Keratinocyte (primary cell): Measurements from ENCODE around the gene RXRA. TPM values are rescaled to one million over a fixed set of nuclear protein-coding genes. Genes with fewer than 3 reads are reported as not detected.

Source experiments
- DNase-seq: peaks from one replicate; pipeline ENCODE4 v3.0.0-alpha.2; 2011; ENCODE audit warnings: low read depth, missing footprints, low spot score
- FAIRE-seq: peaks from 2 replicates; lab custom pipeline; 2011; peaks lifted over from hg19 to GRCh38; lab: Jason Lieb, UNC
- H2AFZ ChIP-seq: 2 replicates; pipeline ENCODE4 v1.6.0; 2012; ENCODE audit warnings: low read length, control low read depth, inconsistent platforms; ENCODE audit not compliant: control insufficient read depth
- H3K27ac ChIP-seq: 2 replicates; pipeline ENCODE4 v1.5.1; 2011; ENCODE audit warnings: low read length; ENCODE audit not compliant: control insufficient read depth, insufficient read depth
- H3K27me3 ChIP-seq: 3 replicates; pipeline ENCODE4 v1.6.0; 2011; ENCODE audit warnings: low read length; ENCODE audit not compliant: control insufficient read depth, insufficient read depth; ENCODE audit errors: extremely low read depth
- H3K36me3 ChIP-seq, 2 experiments: 2 replicates in 1 of 2; 3 replicates in 1 of 2; pipeline ENCODE4 v1.5.1; 2011; ENCODE audit warnings: low read length in 2 of 2, mild to moderate bottlenecking in 1 of 2; ENCODE audit not compliant: control insufficient read depth in 2 of 2, insufficient read depth in 2 of 2; ENCODE audit errors: extremely low read depth in 1 of 2
- H3K4me1 ChIP-seq: 3 replicates; pipeline ENCODE4 v1.5.1; 2011; ENCODE audit warnings: low read length; ENCODE audit not compliant: control insufficient read depth, insufficient read depth; ENCODE audit errors: extremely low read depth
- H3K4me2 ChIP-seq: 3 replicates; pipeline ENCODE4 v1.6.0; 2011; ENCODE audit warnings: low read depth, low read length; ENCODE audit not compliant: control insufficient read depth, insufficient read depth; ENCODE audit errors: extremely low read depth
- H3K4me3 ChIP-seq, 3 experiments: fragments of 200-600 bp in 1 of 3; sonication (generic) in 1 of 3; 2 replicates in 2 of 3; 3 replicates in 1 of 3; pipeline ENCODE4 v1.5.1; 2011 to 2016; ENCODE audit warnings: low read length in 3 of 3, mild to moderate bottlenecking in 3 of 3, control low read depth in 2 of 3, inconsistent platforms in 1 of 3, low read depth in 1 of 3, mixed read lengths in 1 of 3, mixed run types in 1 of 3, moderate library complexity in 1 of 3; ENCODE audit not compliant: control insufficient read depth in 2 of 3, insufficient read depth in 2 of 3; ENCODE audit errors: extremely low read depth in 1 of 3
- H3K79me2 ChIP-seq: 2 replicates; pipeline ENCODE4 v1.6.0; 2012; ENCODE audit warnings: low read length; ENCODE audit not compliant: control insufficient read depth, insufficient read depth
- H3K9ac ChIP-seq: 3 replicates; pipeline ENCODE4 v1.6.0; 2011; ENCODE audit warnings: low read length; ENCODE audit not compliant: control insufficient read depth, insufficient read depth; ENCODE audit errors: extremely low read depth
- H3K9me1 ChIP-seq: 3 replicates; pipeline ENCODE4 v1.6.0; 2011; ENCODE audit warnings: low read length; ENCODE audit not compliant: control insufficient read depth, insufficient read depth; ENCODE audit errors: extremely low read depth
- H3K9me3 ChIP-seq: 2 replicates; pipeline ENCODE4 v1.5.1; 2012; ENCODE audit warnings: low read depth, low read length; ENCODE audit not compliant: control insufficient read depth
- H4K20me1 ChIP-seq: 3 replicates; pipeline ENCODE4 v1.6.0; 2011; ENCODE audit warnings: low read length; ENCODE audit not compliant: control insufficient read depth, insufficient read depth; ENCODE audit errors: extremely low read depth
- CTCF ChIP-seq, 3 experiments: IDR thresholded peaks in 1 of 3; conservative IDR thresholded peaks in 1 of 3; optimal IDR thresholded peaks in 1 of 3; 2 replicates in 2 of 3; 3 replicates in 1 of 3; pipeline versions ENCODE3 to v1.5.1; 2011; ENCODE audit warnings: low read length in 3 of 3, mild to moderate bottlenecking in 3 of 3, moderate library complexity in 2 of 3, control low read depth in 1 of 3, inconsistent platforms in 1 of 3; ENCODE audit not compliant: insufficient read depth in 2 of 3; ENCODE audit errors: extremely low read depth in 1 of 3
- EZH2 ChIP-seq: IDR thresholded peaks from one replicate; pipeline ENCODE4 v1.6.1; 2012; ENCODE audit warnings: inconsistent platforms, mild to moderate bottlenecking, low read length, moderate library complexity
- dilution Hi-C: fragments of 300-500 bp; cut with MboI; formaldehyde crosslinking; loops from one replicate; pipeline ENCODE4 v1.7.0; 2020; ENCODE audit warnings: low sequenced_read_pairs; ENCODE audit not compliant: extremely low pct_ligation_motif_present
- polyA plus RNA-seq, 5 experiments: library from polyadenylated mRNA; depleted of rRNA in 3 of 5; stranded (reverse) in 3 of 5; stranded (forward) in 1 of 5; unstranded in 1 of 5; fragments of >200 nt; gene quantifications; 1 replicate in 1 of 5; 2 replicates in 3 of 5; 3 replicates in 1 of 5; pipeline versions ENCODE4 v1.2.1 to v1.2.3, GENCODE V29; 2011 to 2012; ENCODE audit warnings: missing spikeins in 2 of 5, low read depth in 1 of 5, low replicate concordance in 1 of 5

RXRA gene
- polyA plus RNA-seq, 1 donor (not counting 4 experiments of a cell fraction or from before 2014, with no cell fraction given), result 9.7 TPM

GRCh38 chr9:134350416-134350994, 24.2 kb downstream of the RXRA start:
- H3K9me1 ChIP-seq, result peaks cover 5% of the 10 kb centered on the region
- no peak overlapping the region for H3K4me3 ChIP-seq
- no peak overlapping the region for H2AFZ ChIP-seq
- no peak overlapping the region for H3K9ac ChIP-seq
- no peak overlapping the region for H3K4me2 ChIP-seq
- peaks cover 30% of the 10 kb centered on the region for H3K4me1 ChIP-seq
- H3K79me2 ChIP-seq, result peaks cover 87% of the 10 kb centered on the region
- FAIRE-seq (no peak), DNase-seq (no peak)
- no peaks in the 10 kb centered on the region for H3K27me3 ChIP-seq
- peaks cover 36% of the 10 kb centered on the region for H4K20me1 ChIP-seq
- dilution Hi-C loops, result no loop called here
- TF ChIP-seq EZH2 (no peak), CTCF (optimal IDR thresholded peaks at IDR 0.05 in 1 of 3, IDR thresholded peaks at IDR 0.05 in 1 of 3, conservative IDR thresholded peaks at IDR 0.05 in 1 of 3; ENCODE audit: extremely low read depth in 1 of 3, insufficient read depth in 2 of 3, low read length in 3 of 3) (no peak)
- H3K9me3 ChIP-seq, result no peaks in the 10 kb centered on the region
- no peak overlapping the region for H3K27ac ChIP-seq
- peaks cover 0 to 4% of the 10 kb centered on the region in 2 experiments for H3K36me3 ChIP-seq

GRCh38 chr9:134351606-134352176, 25.4 kb downstream of the RXRA start:
- FAIRE-seq (no peak), DNase-seq (no peak)
- peaks cover 37% of the 10 kb centered on the region for H3K4me1 ChIP-seq
- H3K9me1 ChIP-seq, result peaks cover 10% of the 10 kb centered on the region
- H3K9me3 ChIP-seq, result no peaks in the 10 kb centered on the region
- H3K27me3 ChIP-seq, result no peaks in the 10 kb centered on the region
- no peak overlapping the region for H3K4me2 ChIP-seq
- H3K79me2 ChIP-seq, result peaks cover 77% of the 10 kb centered on the region
- TF ChIP-seq EZH2, result no peak
- no peak for TF ChIP-seq CTCF (optimal IDR thresholded peaks at IDR 0.05 in 1 of 3, IDR thresholded peaks at IDR 0.05 in 1 of 3, conservative IDR thresholded peaks at IDR 0.05 in 1 of 3; ENCODE audit: extremely low read depth in 1 of 3, insufficient read depth in 2 of 3, low read length in 3 of 3)
- H3K36me3 ChIP-seq, result peaks cover 0 to 4% of the 10 kb centered on the region in 2 experiments
- no peak overlapping the region for H3K9ac ChIP-seq
- H4K20me1 ChIP-seq, result peaks cover 30% of the 10 kb centered on the region
- H3K4me3 ChIP-seq, result no peak overlapping the region
- no peak overlapping the region for H2AFZ ChIP-seq
- H3K27ac ChIP-seq, result no peak overlapping the region
- dilution Hi-C loops, result no loop called here
